HepG2 (cell line): ENCODE data around the gene HERC4. TPM values are rescaled to one million over a fixed set of nuclear protein-coding genes. Genes with fewer than 3 reads are reported as not detected.

Experiments used
- ATAC-seq: fragments of 200-7000 bp; cut with Tn5 transposase; 3 replicates; pipeline ENCODE4 v1.9.1; 2020; ENCODE audit warnings: mild to moderate bottlenecking, moderate library complexity
- BruUV-seq: library from RNA; stranded (reverse); fragments of 400-500 nt; replicated peaks from 2 replicates; lab custom pipeline; 2021; lab: Mats Ljungman, UMichigan
- CTCF ChIA-PET: fragments of 300-600 bp; formaldehyde crosslinking; extraction: SDS; loops from one replicate; lab custom pipeline; 2021; ENCODE audit warnings: low total read pairs, inconsistent platforms, low intra/inter-chr PET ratio; lab: Yijun Ruan, JAX
- POLR2A ChIA-PET: fragments of 350-600 bp; sonication (Branson Sonifier 250); formaldehyde crosslinking; loops from one replicate; lab custom pipeline; 2020; ENCODE audit warnings: antibody characterized with exemption, inconsistent platforms; lab: Yijun Ruan, JAX
- DNase-seq: peaks from one replicate; pipeline ENCODE4 v3.0.0-alpha.2; 2015; ENCODE audit warnings: low spot score
- FAIRE-seq: peaks from 3 replicates; lab custom pipeline; 2011; peaks lifted over from hg19 to GRCh38; lab: Jason Lieb, UNC
- H2AFZ ChIP-seq: one replicate; pipeline ENCODE4 v1.6.1; 2011; ENCODE audit warnings: low read length, inconsistent platforms
- H3K27ac ChIP-seq: fragments of 300-600 bp; 3 replicates; pipeline ENCODE4 v1.8.0; 2011; ENCODE audit warnings: mixed run types, mild to moderate bottlenecking, mixed read lengths, low read length, inconsistent platforms; ENCODE audit not compliant: insufficient read depth; ENCODE audit errors: extremely low read length
- H3K27me3 ChIP-seq, 2 experiments: fragments of 200-600 bp in 1 of 2; 2 replicates in 1 of 2; 3 replicates in 1 of 2; pipeline versions ENCODE4 v1.6.0 to v1.8.0; 2011; ENCODE audit warnings: low read length in 2 of 2, mild to moderate bottlenecking in 2 of 2, moderate library complexity in 2 of 2, inconsistent platforms in 1 of 2; ENCODE audit not compliant: insufficient read depth in 2 of 2, control insufficient read depth in 1 of 2
- H3K36me3 ChIP-seq, 2 experiments: fragments of 200-600 bp in 1 of 2; replicated peaks in 1 of 2; 2 replicates in 1 of 2; 3 replicates in 1 of 2; pipeline versions ENCODE4 v1.5.1 to v1.8.0; 2011; ENCODE audit warnings: low read length in 2 of 2, inconsistent platforms in 1 of 2; ENCODE audit not compliant: insufficient read depth in 2 of 2, control insufficient read depth in 1 of 2
- H3K4me1 ChIP-seq: 2 replicates; pipeline ENCODE4 v1.5.1; 2012; ENCODE audit warnings: low read length, inconsistent platforms; ENCODE audit not compliant: insufficient read depth
- H3K4me2 ChIP-seq: 2 replicates; pipeline ENCODE4 v1.6.0; 2011; ENCODE audit warnings: low read depth, low read length, inconsistent platforms
- H3K4me3 ChIP-seq, 3 experiments: fragments of 200-600 bp in 1 of 3; sonication (generic), shearing (Covaris generic) in 1 of 3; replicated peaks in 1 of 3; 2 replicates each; pipeline ENCODE4 v1.5.1; 2011 to 2016; ENCODE audit warnings: low read length in 3 of 3, inconsistent platforms in 2 of 3, low read depth in 2 of 3, mild to moderate bottlenecking in 2 of 3, control low read depth in 1 of 3, mixed read lengths in 1 of 3; ENCODE audit not compliant: insufficient read depth in 1 of 3
- H3K79me2 ChIP-seq: one replicate; pipeline ENCODE4 v1.6.1; 2011; ENCODE audit warnings: low read length, inconsistent platforms; ENCODE audit not compliant: insufficient read depth
- H3K9ac ChIP-seq: 2 replicates; pipeline ENCODE4 v1.6.0; 2011; ENCODE audit warnings: mild to moderate bottlenecking, low read depth, low read length, inconsistent platforms; ENCODE audit not compliant: insufficient read depth
- H3K9me3 ChIP-seq: 2 replicates; pipeline ENCODE4 v1.5.1; 2012; ENCODE audit warnings: mild to moderate bottlenecking, low read length
- H4K20me1 ChIP-seq: 2 replicates; pipeline ENCODE4 v1.6.0; 2011; ENCODE audit warnings: inconsistent platforms, mild to moderate bottlenecking, low read length, moderate library complexity; ENCODE audit not compliant: insufficient read depth
- GLMP ChIP-seq: sonication (generic); formaldehyde crosslinking; IDR thresholded peaks from 2 replicates; pipeline ENCODE4 v1.9.0; 2021; ENCODE audit warnings: missing genetic modification reagents, mild to moderate bottlenecking, borderline replicate concordance
- GPN1 ChIP-seq: sonication (generic); formaldehyde crosslinking; IDR thresholded peaks from 2 replicates; pipeline ENCODE4 v1.5.1; 2020; ENCODE audit warnings: missing genetic modification reagents, borderline replicate concordance
- MTA1 ChIP-seq: sonication (generic); formaldehyde crosslinking; IDR thresholded peaks from 2 replicates; pipeline ENCODE4 v1.4.0; 2020; ENCODE audit warnings: missing genetic modification reagents, mild to moderate bottlenecking, borderline replicate concordance
- NR0B2 ChIP-seq: sonication (generic); formaldehyde crosslinking; IDR thresholded peaks from 2 replicates; pipeline ENCODE4 v1.4.0; 2020; ENCODE audit warnings: mild to moderate bottlenecking, missing genetic modification reagents
- SMYD3 ChIP-seq: sonication (generic); formaldehyde crosslinking; IDR thresholded peaks from 2 replicates; pipeline ENCODE4 v1.8.1; 2023; ENCODE audit warnings: mild to moderate bottlenecking, missing genetic modification reagents
- TEAD3 ChIP-seq: optimal IDR thresholded peaks from 2 replicates; pipeline ENCODE3; 2016; ENCODE audit warnings: borderline replicate concordance
- ZNF513 ChIP-seq: sonication (generic); formaldehyde crosslinking; conservative IDR thresholded peaks from 2 replicates; pipeline ENCODE4 v1.5.0; 2020; ENCODE audit warnings: missing genetic modification reagents
- ZNF720 ChIP-seq: sonication (generic); formaldehyde crosslinking; IDR thresholded peaks from 2 replicates; pipeline ENCODE4 v1.4.0; 2020; ENCODE audit warnings: missing genetic modification reagents
- ZNF75D ChIP-seq: sonication (generic); formaldehyde crosslinking; IDR thresholded peaks from 2 replicates; pipeline ENCODE4 v1.8.1; 2023; ENCODE audit warnings: missing genetic modification reagents, mild to moderate bottlenecking, borderline replicate concordance
- ZNF790 ChIP-seq: sonication (generic); formaldehyde crosslinking; IDR thresholded peaks from 2 replicates; pipeline ENCODE4 v1.8.0; 2022; ENCODE audit warnings: missing genetic modification reagents, mild to moderate bottlenecking, borderline replicate concordance
- ZSCAN9 ChIP-seq: IDR thresholded peaks from 2 replicates; pipeline ENCODE4 v1.6.1; 2016; ENCODE audit warnings: borderline replicate concordance
- WGBS: methylation state at CpG from one replicate; pipeline ENCODE4 v1.1.6; 2017; ENCODE audit warnings: low lambda C conversion rate; 5-methylcytosine and 5-hydroxymethylcytosine counted together
- in situ Hi-C: cut with HindIII; loops from 2 replicates; pipeline ENCODE4 v1.10.0; 2017; ENCODE audit warnings: low pct_unique_long_range_greater_than_20kb; ENCODE audit not compliant: extremely low pct_ligation_motif_present
- intact Hi-C: fragments of 100-400 bp; cut with micrococcal nuclease; formaldehyde crosslinking; loops from one replicate; pipeline ENCODE4 v1.10.0; 2022; ENCODE audit not compliant: unreplicated experiment
- polyA plus RNA-seq, 8 experiments: library from polyadenylated mRNA; depleted of rRNA in 3 of 8; stranded (reverse) in 7 of 8; unstranded in 1 of 8; fragments of >200 nt; fragmentation: Illumina TruSeq in 4 of 8; extraction: Trizol in 4 of 8; gene quantifications; 2 replicates each; pipeline versions ENCODE4 v1.2.1 to v1.2.3, GENCODE V29; 2011 to 2016; ENCODE audit warnings: low read depth in 4 of 8, missing spikeins in 1 of 8, mixed read lengths in 1 of 8; ENCODE audit not compliant: insufficient read depth in 1 of 8
- total RNA-seq, 5 experiments: library from RNA; depleted of rRNA; stranded (reverse); fragments of >200 nt; fragmentation: Illumina TruSeq; extraction: Trizol; gene quantifications; 2 replicates each; pipeline ENCODE4 v1.2.3, GENCODE V29; 2016; ENCODE audit warnings: low read depth in 1 of 5

The HERC4 gene
- total and polyA plus RNA-seq, 2 of the 13 experiments (the other 11 are each of a cell fraction or from before 2014, with no cell fraction given): 9.8 to 20.2 TPM

- TF ChIP-seq ZSCAN9 (CRISPR knock-in tag) (no peak), ZNF75D (CRISPR knock-in tag) (no peak), ZNF513 (CRISPR knock-in tag) (no peak), GPN1 (no peak), GLMP (CRISPR knock-in tag) (no peak)
- BruUV-seq: no TSS peak
- no peaks in the 10 kb centered on the region for H3K4me1 ChIP-seq
- DNase-seq (no peak), ATAC-seq (no peak), FAIRE-seq (no peak)
- H3K4me3 ChIP-seq: no peak overlapping the region
- H3K79me2 ChIP-seq: no peaks in the 10 kb centered on the region
- no peak overlapping the region for H2AFZ ChIP-seq
- no peak overlapping the region for H3K27ac ChIP-seq
- in situ Hi-C loops: no loop called here
- WGBS: 32% methylated on average over 3 of the region's 3 CpGs
- no peak overlapping the region for H3K4me2 ChIP-seq
- no peaks in the 10 kb centered on the region for H3K27me3 ChIP-seq
- H3K9me3 ChIP-seq: no peaks in the 10 kb centered on the region
- no peaks in the 10 kb centered on the region for H4K20me1 ChIP-seq
- H3K36me3 ChIP-seq: no peaks in the 10 kb centered on the region
- POLR2A ChIA-PET: no interaction called here
- intact Hi-C loops: no loop called here
- CTCF ChIA-PET: no interaction called here
- no peak overlapping the region for H3K9ac ChIP-seq
These were observed 28.8 kb upstream of the HERC4 start for GRCh38 chr10:68103901-68104300.

- H3K4me3 ChIP-seq: no peak overlapping the region
- no peak overlapping the region for H3K4me2 ChIP-seq
- no peaks in the 10 kb centered on the region for H3K79me2 ChIP-seq
- H3K4me1 ChIP-seq: no peaks in the 10 kb centered on the region
- no peak overlapping the region for H3K27ac ChIP-seq
- no peak for ATAC-seq
- no peak for FAIRE-seq
- DNase-seq: no peak
- no peak for TF ChIP-seq ZNF790 (CRISPR knock-in tag)
- no peak for TF ChIP-seq SMYD3 (CRISPR knock-in tag)
- TF ChIP-seq MTA1 (CRISPR knock-in tag): no peak
- no peak for TF ChIP-seq TEAD3 (CRISPR knock-in tag)
- no peak for TF ChIP-seq ZNF720 (CRISPR knock-in tag)
- no peak for TF ChIP-seq NR0B2
- 42% methylated on average over 4 of the region's 4 CpGs for WGBS
- no peak overlapping the region for H3K9ac ChIP-seq
- BruUV-seq: no TSS peak
- no peaks in the 10 kb centered on the region for H3K27me3 ChIP-seq
- no peaks in the 10 kb centered on the region for H3K9me3 ChIP-seq
- H2AFZ ChIP-seq: no peak overlapping the region
- intact Hi-C loops: no loop called here
- POLR2A ChIA-PET: no interaction called here
- CTCF ChIA-PET: no interaction called here
- no peaks in the 10 kb centered on the region for H3K36me3 ChIP-seq
- no peaks in the 10 kb centered on the region for H4K20me1 ChIP-seq
- in situ Hi-C loops: no loop called here
These were observed 28.3 kb upstream of the HERC4 start for GRCh38 chr10:68103261-68103878.
